NOMO-1 (cell line): ENCODE results near the gene OGT.
"Not testable (repeated sequence)": the region's sequence is repeated elsewhere in the genome, so short reads cannot be mapped to it uniquely, and the experiment has no call there.

Source experiments
- DNase-seq, 2 experiments: peaks; one replicate each; lab custom pipeline; 2025; ENCODE audit not compliant: unreplicated experiment in 2 of 2; lab: John Stamatoyannopoulos, UW

OGT gene

GRCh38 chrX:71536285-71536684 is 3.4 kb downstream of the OGT start:
- DNase-seq: no peak

- no peak for DNase-seq
Observed at GRCh38 chrX:71537743-71538142, 4.8 kb downstream of the OGT start.

DNA sequence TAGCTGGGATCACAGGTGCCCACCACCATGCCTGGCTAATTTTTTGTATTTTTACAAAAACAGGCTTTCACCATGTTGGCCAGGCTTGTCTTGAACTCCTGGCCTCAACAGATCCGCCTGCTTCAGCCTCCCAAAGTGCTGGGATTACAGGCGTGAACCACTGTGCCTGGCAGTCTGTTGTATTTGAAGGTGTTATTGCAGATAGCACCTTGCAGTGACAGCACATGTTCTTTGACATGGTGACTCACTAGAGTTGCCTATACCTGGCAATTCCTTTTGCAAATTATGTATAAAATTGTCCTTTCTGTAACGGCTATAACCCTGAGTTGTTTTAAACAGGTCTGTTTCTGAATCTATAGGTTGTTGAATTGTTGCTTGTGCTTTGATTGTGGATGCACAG is 7.9 kb downstream of the OGT start:
- DNase-seq: no peak

DNA sequence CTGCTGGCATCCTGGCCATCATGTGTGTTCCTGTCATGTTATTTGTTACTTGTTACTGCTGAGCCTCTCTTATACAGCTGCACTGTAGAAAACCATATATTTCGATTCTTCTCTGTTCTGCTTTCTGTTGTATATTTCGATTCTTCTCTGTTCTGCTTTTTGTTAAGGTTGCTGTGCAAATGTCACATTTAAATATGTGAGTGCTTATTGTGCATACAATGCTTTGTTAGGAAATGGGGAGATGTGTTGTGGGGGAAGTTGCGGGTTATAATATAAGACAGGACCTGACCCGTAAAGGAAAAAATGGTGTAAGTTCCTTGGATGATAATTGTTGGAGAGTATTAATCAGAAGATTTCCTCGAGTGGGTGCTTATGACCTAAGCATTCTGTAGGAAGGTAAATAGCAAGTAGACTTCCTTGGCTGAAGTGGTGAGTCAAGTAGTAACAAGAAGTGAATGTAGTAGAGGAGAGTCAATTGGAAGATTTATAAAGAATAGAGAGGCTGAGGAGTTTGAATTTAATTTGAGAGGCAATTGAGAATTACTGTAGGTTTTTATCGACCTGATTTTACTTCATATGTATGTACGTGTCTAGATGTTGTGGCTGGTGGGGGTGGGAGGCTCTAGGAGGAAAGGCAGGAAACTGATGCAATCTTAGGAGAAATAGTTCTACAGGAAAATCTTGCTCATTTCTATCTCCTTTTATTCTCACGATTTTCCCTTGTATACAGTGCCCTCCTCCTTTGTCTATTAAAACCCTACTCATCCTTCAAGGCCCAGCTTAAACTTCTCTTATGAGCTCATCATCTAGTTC is 8.5 kb downstream of the OGT start:
- peak; percentile 35 to 80 for DNase-seq

- peak in 1 of 2 experiments; percentile 10 for DNase-seq
Observed at GRCh38 chrX:71542411-71542810, 9.5 kb downstream of the OGT start.

GRCh38 chrX:71542825-71543224 is 9.9 kb downstream of the OGT start:
- DNase-seq: no peak

DNA sequence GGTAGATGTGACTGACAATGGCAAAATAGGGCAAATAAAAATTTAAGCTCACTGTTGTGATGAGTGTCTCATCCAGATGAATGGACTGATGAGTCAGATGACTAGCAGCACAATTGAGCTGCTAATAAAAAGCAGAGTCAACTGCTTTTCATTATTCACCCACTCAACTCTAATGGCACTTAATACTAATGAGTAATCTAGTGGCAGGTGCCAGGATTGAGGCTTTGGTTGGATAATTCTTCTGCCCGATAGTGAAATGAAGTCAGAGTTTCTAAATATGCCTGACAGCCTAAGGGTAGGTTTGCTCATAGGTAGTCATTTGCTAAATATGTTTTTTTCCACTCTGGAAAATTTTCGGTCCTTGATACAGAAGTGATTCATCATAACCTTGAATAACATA is 10.4 kb downstream of the OGT start:
- DNase-seq: no peak

GRCh38 chrX:71545364-71545763 is 12.5 kb downstream of the OGT start:
- no peak for DNase-seq

- DNase-seq: no peak
Observed at GRCh38 chrX:71546879-71547278, 14.0 kb downstream of the OGT start.

DNA sequence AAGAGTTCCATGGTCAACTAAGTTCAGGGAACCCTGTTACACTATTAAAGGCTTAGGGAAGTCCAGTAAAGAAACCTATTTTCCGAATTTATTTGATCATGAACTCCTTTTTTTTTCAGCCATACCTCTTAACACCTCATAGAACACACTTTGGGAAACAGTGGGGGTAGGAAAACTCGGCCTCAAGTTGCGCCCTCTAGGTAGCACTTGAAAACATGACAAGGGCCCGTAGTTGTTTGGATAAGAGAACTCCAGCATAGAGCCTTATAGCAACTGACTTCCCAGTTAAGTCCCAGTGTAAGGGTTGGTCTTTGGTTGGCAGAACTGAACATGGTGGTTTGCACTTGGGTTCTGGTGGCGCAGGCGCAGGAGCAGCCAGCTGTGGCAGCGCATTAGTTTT is 14.4 kb downstream of the OGT start:
- DNase-seq: no peak

DNA sequence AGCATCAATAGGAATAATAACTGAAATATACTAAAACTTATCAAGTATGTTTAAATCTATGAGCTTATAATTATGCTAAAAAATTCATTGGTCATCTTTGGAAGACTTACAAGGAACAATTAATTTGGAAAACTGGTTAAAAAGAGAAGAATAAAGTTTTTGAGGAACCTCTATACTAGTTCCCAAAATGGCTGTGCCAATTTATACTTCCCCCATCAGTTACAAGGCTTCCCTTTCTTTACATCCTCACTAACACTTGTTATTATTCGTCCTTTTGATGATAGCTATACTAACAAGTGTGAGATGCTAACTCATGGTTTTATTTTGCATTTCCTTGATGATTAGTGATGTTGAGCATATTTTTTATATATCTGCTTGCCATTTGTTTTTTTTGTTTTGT is 17.1 kb downstream of the OGT start:
- DNase-seq: no peak

- no peak for DNase-seq
Observed at GRCh38 chrX:71550578-71550977, 17.7 kb downstream of the OGT start.

DNA sequence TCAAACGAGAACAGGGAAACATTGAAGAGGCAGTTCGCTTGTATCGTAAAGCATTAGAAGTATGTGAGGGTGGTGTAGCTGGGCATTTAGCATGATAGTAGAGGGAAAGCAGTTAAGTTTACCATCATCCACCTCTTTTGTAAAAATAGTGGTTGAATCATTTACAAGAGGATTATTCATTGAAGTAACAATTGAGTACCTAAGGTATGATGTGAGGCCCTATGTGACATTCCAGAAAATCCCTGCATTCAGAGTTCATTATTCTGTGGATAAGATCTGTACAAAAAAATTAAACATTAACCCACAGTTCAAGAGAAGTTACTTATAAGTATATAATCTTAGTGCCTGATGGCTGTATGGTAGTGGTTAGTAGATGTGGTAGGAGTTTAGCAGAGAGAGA is 23.1 kb downstream of the OGT start:
- no peak for DNase-seq

- DNase-seq: no peak
Observed at GRCh38 chrX:71558920-71559319, 26.0 kb downstream of the OGT start.

GRCh38 chrX:71559773-71560172 is 26.9 kb downstream of the OGT start:
- DNase-seq: not testable (repeated sequence)

DNA sequence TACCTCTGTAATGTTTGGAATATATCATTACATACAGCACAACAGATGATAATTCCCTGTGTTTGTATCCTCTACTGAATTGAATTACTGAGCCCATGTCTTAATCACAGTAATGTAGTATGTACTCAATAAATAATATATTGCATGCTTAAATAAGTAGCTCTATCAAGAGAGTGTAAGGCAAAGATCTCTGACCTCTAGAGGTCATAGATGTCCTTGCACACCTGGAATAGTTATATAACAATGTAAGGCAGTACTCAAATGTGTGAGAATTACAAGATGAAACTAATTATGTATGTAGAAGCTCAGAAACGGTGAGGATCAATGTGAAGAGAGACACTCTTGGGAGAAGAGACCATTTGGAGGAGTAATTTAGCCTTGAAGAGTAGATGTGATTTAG is 31.0 kb downstream of the OGT start:
- DNase-seq: no peak

- no peak for DNase-seq
Observed at GRCh38 chrX:71565474-71566041, 32.7 kb downstream of the OGT start.

GRCh38 chrX:71571390-71571789 is 38.5 kb downstream of the OGT start:
- DNase-seq: not testable (repeated sequence)

- no peak for DNase-seq
Observed at GRCh38 chrX:71573590-71573989, 40.7 kb downstream of the OGT start.

DNA sequence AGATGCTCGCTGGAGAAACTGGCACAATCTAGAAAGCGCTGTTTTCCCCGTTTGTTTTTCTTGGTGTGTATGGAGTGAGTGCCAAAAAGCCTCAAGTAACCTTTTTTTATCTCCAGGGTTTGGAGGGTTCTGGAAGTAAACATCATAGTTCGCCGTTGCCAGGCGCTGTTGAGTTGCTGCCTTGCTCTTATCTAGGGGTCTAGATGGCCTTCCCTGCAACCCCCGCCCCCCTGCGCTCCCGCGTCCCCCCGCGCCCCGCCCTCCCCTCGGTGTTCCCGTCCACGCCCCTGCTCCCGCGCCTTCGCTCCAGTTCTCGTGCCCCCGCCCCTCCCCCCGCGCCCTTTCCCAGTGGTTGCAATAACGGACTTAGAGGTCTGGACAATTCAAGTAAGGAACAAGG is 44.8 kb downstream of the OGT start:
- no peak for DNase-seq

- no peak for DNase-seq
Observed at GRCh38 chrX:71578253-71579135, 45.6 kb downstream of the OGT start, which contains the start of gene GCNA. GCNA (plus strand) TSS chrX:71578437; CDS start chrX:71580822, 2,385 bp downstream.
